Natural killer cell (primary cell): ENCODE data around the gene IRS4. TPM values are rescaled to one million over a fixed set of nuclear protein-coding genes. Genes with fewer than 3 reads are reported as not detected.

ENCODE experiments used
- ATAC-seq, 3 donors: fragments of 150-1000 bp in 2 of 3; fragments of 200-7000 bp in 1 of 3; cut with Tn5 transposase; 1 replicate in 1 of 3; 2 replicates in 2 of 3; pipeline ENCODE4 v1.10.0; 2021; ENCODE audit warnings: mild to moderate bottlenecking in 2 of 3, moderate library complexity in 2 of 3
- DNase-seq, 2 donors: peaks; one replicate each; pipeline versions ENCODE4 v3.0.0 to v3.0.0-alpha.2; 2013 to 2021; ENCODE audit warnings: mixed read lengths in 1 of 2
- H3K27ac ChIP-seq: one replicate; pipeline ENCODE4 v1.5.1; 2013; ENCODE audit warnings: mild to moderate bottlenecking, low read length
- H3K27me3 ChIP-seq: one replicate; pipeline ENCODE4 v1.6.1; 2013; ENCODE audit warnings: low read length; ENCODE audit not compliant: control insufficient read depth, insufficient read depth
- H3K36me3 ChIP-seq: one replicate; pipeline ENCODE4 v1.6.1; 2013; ENCODE audit warnings: low read length; ENCODE audit not compliant: control insufficient read depth, insufficient read depth
- H3K4me1 ChIP-seq: one replicate; pipeline ENCODE4 v1.6.1; 2013; ENCODE audit warnings: low read length; ENCODE audit not compliant: control insufficient read depth, insufficient read depth
- H3K4me3 ChIP-seq: one replicate; pipeline ENCODE4 v1.5.1; 2013; ENCODE audit warnings: low read length
- H3K9me3 ChIP-seq: one replicate; pipeline ENCODE4 v1.6.1; 2013; ENCODE audit warnings: low read length; ENCODE audit not compliant: control insufficient read depth, insufficient read depth
- H3K27ac Mint-ChIP-seq, 2 donors: one replicate each; pipeline ENCODE4 v1.8.0; 2022; ENCODE audit warnings: mild to moderate bottlenecking in 2 of 2, mixed read lengths in 2 of 2, moderate library complexity in 1 of 2
- H3K27me3 Mint-ChIP-seq, 2 donors: one replicate each; pipeline ENCODE4 v1.8.0; 2022; ENCODE audit warnings: low read depth in 2 of 2, mixed read lengths in 2 of 2
- H3K36me3 Mint-ChIP-seq: one replicate; pipeline ENCODE4 v1.8.0; 2022; ENCODE audit warnings: mixed read lengths
- H3K4me1 Mint-ChIP-seq, 2 donors: one replicate each; pipeline ENCODE4 v1.8.0; 2022; ENCODE audit warnings: mixed read lengths in 2 of 2
- H3K4me3 Mint-ChIP-seq: one replicate; pipeline ENCODE4 v1.8.0; 2022; ENCODE audit warnings: mild to moderate bottlenecking, moderate library complexity, mixed read lengths
- H3K9me3 Mint-ChIP-seq, 2 donors: one replicate each; pipeline ENCODE4 v1.8.0; 2022; ENCODE audit warnings: mixed read lengths in 2 of 2
- CTCF ChIP-seq: fragments of 200-600 bp; IDR thresholded peaks from one replicate; pipeline ENCODE4 v1.8.0; 2022; ENCODE audit warnings: antibody characterized with exemption
- WGBS: methylation state at CpG from one replicate; pipeline ENCODE4 v1.1.7; 2013; ENCODE audit warnings: missing lambda C conversion rate; ENCODE audit not compliant: insufficient coverage; 5-methylcytosine and 5-hydroxymethylcytosine counted together
- intact Hi-C: fragments of 100-400 bp; cut with micrococcal nuclease; formaldehyde crosslinking; loops from one replicate; pipeline ENCODE4 v1.14.2; 2022
- total RNA-seq, 4 donors: library from RNA; stranded (reverse); fragments of 120-200 nt in 1 of 4; gene quantifications; one replicate each; pipeline versions ENCODE4 v1.2.3 to v1.2.4, GENCODE V29; 2013 to 2022

The IRS4 gene
- total RNA-seq, 3 donors from 2014 or later (not counting 1 experiment from before 2014, with no cell fraction given): not detected

GRCh38 chrX:108696690-108697089, 39.7 kb downstream of the IRS4 start:
- no peaks in the 10 kb centered on the region for H3K27me3 ChIP-seq

More at GRCh38 chrX:108696690-108697089, 39.7 kb downstream of the IRS4 start:
- H3K4me3 ChIP-seq: no peak overlapping the region
- H3K9me3 ChIP-seq: no peaks in the 10 kb centered on the region
- no peaks in the 10 kb centered on the region for H3K36me3 ChIP-seq
- no peaks in the 10 kb centered on the region for H3K9me3 Mint-ChIP-seq
- no peaks in the 10 kb centered on the region for H3K4me1 Mint-ChIP-seq
- no peak overlapping the region for H3K4me3 Mint-ChIP-seq
- TF ChIP-seq CTCF: no peak
- DNase-seq (no peak), ATAC-seq (no peak)
- H3K27me3 Mint-ChIP-seq: no peaks in the 10 kb centered on the region
- H3K27ac ChIP-seq: no peak overlapping the region
- intact Hi-C loops: no loop called here
- no peaks in the 10 kb centered on the region for H3K4me1 ChIP-seq
- H3K27ac Mint-ChIP-seq: no peak overlapping the region
- no CpG with 5 or more reads among the region's 3 CpGs for WGBS
- no peaks in the 10 kb centered on the region for H3K36me3 Mint-ChIP-seq
